CD4-positive, CD25-positive, alpha-beta regulatory T cell (primary cell): ENCODE data around the gene TTI1. TPM values are rescaled to one million over a fixed set of nuclear protein-coding genes. Genes with fewer than 3 reads are reported as not detected.

Experiments used
- ATAC-seq, 2 donors: fragments of 150-1000 bp; cut with Tn5 transposase; one replicate each; pipeline ENCODE4 v1.10.0; 2021; ENCODE audit warnings: low read depth in 2 of 2, moderate number of reproducible peaks in 2 of 2, moderate library complexity in 1 of 2
- DNase-seq, 3 donors: peaks; one replicate each; pipeline versions ENCODE4 v3.0.0 to v3.0.0-alpha.2; 2012 to 2022; ENCODE audit warnings: mixed read lengths in 1 of 3
- H3K27ac ChIP-seq: one replicate; pipeline ENCODE4 v1.7.0; 2013; ENCODE audit warnings: mild to moderate bottlenecking, low read length; ENCODE audit not compliant: insufficient read depth, poor library complexity, severe bottlenecking
- H3K27me3 ChIP-seq: one replicate; pipeline ENCODE4 v1.7.0; 2013; ENCODE audit warnings: low read length; ENCODE audit not compliant: control insufficient read depth, insufficient read depth
- H3K36me3 ChIP-seq: one replicate; pipeline ENCODE4 v1.7.0; 2013; ENCODE audit warnings: mild to moderate bottlenecking, low read length, moderate library complexity; ENCODE audit not compliant: control insufficient read depth, insufficient read depth
- H3K4me1 ChIP-seq: 2 replicates; pipeline ENCODE4 v1.7.0; 2013; ENCODE audit warnings: mild to moderate bottlenecking, low read length; ENCODE audit not compliant: insufficient read depth, control insufficient read depth, poor library complexity, severe bottlenecking
- H3K4me3 ChIP-seq: one replicate; pipeline ENCODE4 v1.7.0; 2013; ENCODE audit warnings: low read depth, mild to moderate bottlenecking, low read length, moderate library complexity
- H3K9me3 ChIP-seq, 2 experiments: 1 replicate in 1 of 2; 2 replicates in 1 of 2; pipeline ENCODE4 v1.7.0; 2013; ENCODE audit warnings: low read length in 2 of 2, mild to moderate bottlenecking in 1 of 2, moderate library complexity in 1 of 2; ENCODE audit not compliant: control insufficient read depth in 2 of 2
- H3K27ac Mint-ChIP-seq, 3 donors: one replicate each; pipeline ENCODE4 v1.8.0; 2020 to 2022; ENCODE audit warnings: mild to moderate bottlenecking in 3 of 3, mixed read lengths in 3 of 3, moderate library complexity in 2 of 3
- H3K27me3 Mint-ChIP-seq: one replicate; pipeline ENCODE4 v1.8.0; 2022; ENCODE audit warnings: mild to moderate bottlenecking, mixed read lengths
- H3K36me3 Mint-ChIP-seq: one replicate; pipeline ENCODE4 v1.8.0; 2020; ENCODE audit warnings: mixed read lengths
- H3K4me1 Mint-ChIP-seq, 4 donors: one replicate each; pipeline ENCODE4 v1.8.0; 2020 to 2022; ENCODE audit warnings: mixed read lengths in 4 of 4, mild to moderate bottlenecking in 1 of 4
- H3K4me3 Mint-ChIP-seq, 4 donors: one replicate each; pipeline ENCODE4 v1.8.0; 2020 to 2022; ENCODE audit warnings: mild to moderate bottlenecking in 4 of 4, mixed read lengths in 4 of 4, moderate library complexity in 3 of 4
- H3K9me3 Mint-ChIP-seq, 7 donors: one replicate each; pipeline ENCODE4 v1.8.0; 2020 to 2022; ENCODE audit warnings: mixed read lengths in 7 of 7, mild to moderate bottlenecking in 3 of 7, moderate library complexity in 2 of 7
- polyA plus RNA-seq, 4 donors: library from polyadenylated mRNA; unstranded; fragments of 300-500 nt; fragmentation: Illumina TruSeq; gene quantifications; one replicate each; pipeline ENCODE4 v1.2.3, GENCODE V29; 2021
- total RNA-seq: library from RNA; stranded (reverse); gene quantifications from one replicate; pipeline ENCODE4 v1.2.3, GENCODE V29; 2022

Gene TTI1
- total RNA-seq (21.2 TPM), polyA plus RNA-seq (10 to 100 TPM; 15.2 to 19.0 (median 15.9) TPM)

DNA sequence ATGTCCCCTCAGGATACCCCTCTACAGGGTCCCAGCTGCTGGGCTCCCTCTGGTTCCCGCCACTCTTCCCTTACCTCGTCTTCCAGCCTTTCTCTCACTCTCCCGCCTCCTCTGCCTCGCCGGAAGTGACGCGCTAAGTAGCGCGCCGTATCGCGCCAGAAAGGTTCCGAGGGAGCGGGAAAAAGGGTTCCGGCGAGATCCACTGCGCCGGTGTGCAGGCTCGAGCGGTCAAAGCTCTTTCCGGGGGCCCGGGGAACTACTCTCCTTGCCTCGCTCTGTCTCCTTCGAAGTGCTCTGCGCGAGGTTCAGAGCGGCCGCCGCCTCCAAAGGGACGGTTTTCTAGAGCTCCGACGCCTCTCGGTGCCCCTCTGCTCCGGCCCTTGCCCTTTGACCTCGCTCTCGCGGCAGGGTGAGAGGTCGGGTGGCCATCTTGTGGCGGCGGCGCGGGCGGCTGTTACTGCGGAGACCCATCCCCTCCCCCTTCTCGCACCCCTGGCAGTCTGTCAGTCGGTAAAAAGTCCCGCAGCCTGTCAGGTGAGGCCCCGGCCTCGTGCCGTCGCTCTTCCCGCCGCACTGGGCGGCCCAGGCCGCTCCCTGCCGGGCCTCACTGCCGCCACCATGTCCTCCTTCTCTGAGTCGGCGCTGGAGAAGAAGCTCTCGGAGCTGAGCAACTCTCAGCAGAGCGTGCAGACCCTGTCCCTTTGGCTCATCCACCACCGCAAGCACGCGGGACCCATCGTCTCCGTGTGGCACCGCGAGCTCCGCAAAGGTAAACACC lies at the start of gene TTI1, which contains the start of gene RPRD1B:
TSS of gene TTI1 (minus strand) at position 127 of the 778 bp plus-strand sequence. CDS start 19,640 bp downstream, outside the sequence.
TSS of gene RPRD1B (plus strand) at position 417 of the 778 bp plus-strand sequence. CDS start at position 619, 202 bp downstream.
- Mint-ChIP-seq H3K27ac (peak within 1 kb of the TSS; percentile 98 to 99 (median 98)), H3K4me1 (peaks cover 48 to 88% (median 63%) of the 10 kb centered on the region in 4 donors), H3K4me3 (peak within 1 kb of the TSS; percentile 96 to 99 (median 97)), H3K36me3 (peaks cover 17% of the 10 kb centered on the region), H3K9me3 (no peaks in the 10 kb centered on the region), H3K27me3 (no peaks in the 10 kb centered on the region)
- Histone ChIP-seq H3K36me3 (peaks cover 9% of the 10 kb centered on the region), H3K4me3 (peak within 1 kb of the TSS; percentile 93), H3K27ac (peak within 1 kb of the TSS; percentile 93), H3K4me1 (peaks cover 49% of the 10 kb centered on the region), H3K9me3 (no peaks in the 10 kb centered on the region), H3K27me3 (no peaks in the 10 kb centered on the region)
- ATAC-seq (peak; percentile 89), DNase-seq (peak; percentile 86 to 93 (median 91))

DNA sequence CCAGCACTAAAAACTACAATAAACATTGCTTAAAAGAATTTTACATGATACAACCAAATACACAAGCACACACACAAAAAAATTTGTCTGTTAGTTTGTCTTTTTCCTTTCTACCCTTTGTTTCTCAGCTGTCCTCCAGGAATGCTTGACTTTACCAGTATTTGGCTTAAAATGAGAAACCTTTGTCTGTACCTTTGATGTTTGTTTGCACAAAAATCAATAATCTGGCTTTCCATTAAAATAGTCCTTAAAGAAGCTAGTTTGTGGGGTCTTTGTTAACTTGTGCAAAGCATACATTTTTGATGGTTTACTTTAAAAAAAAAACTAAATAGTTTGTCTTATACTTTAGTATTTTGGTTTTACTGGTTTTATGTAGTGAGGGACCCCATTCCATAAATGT lies 49.6 kb upstream of the TTI1 start:
- peak overlapping the region in 1 of 3 donors; percentile 60 for H3K27ac Mint-ChIP-seq
- Histone ChIP-seq H3K4me1 (no peaks in the 10 kb centered on the region), H3K36me3 (peaks cover 74% of the 10 kb centered on the region), H3K4me3 (no peak overlapping the region), H3K9me3 (no peaks in the 10 kb centered on the region), H3K27me3 (no peaks in the 10 kb centered on the region), H3K27ac (no peak overlapping the region)
- DNase-seq, result no peak
- no peak for ATAC-seq
- H3K9me3 Mint-ChIP-seq, result peaks cover 0 to 5% (median 0%) of the 10 kb centered on the region in 7 donors
- H3K27me3 Mint-ChIP-seq, result no peaks in the 10 kb centered on the region
- peaks cover 26 to 33% (median 28%) of the 10 kb centered on the region in 4 donors for H3K4me1 Mint-ChIP-seq
- peaks cover 52% of the 10 kb centered on the region for H3K36me3 Mint-ChIP-seq
- no peak overlapping the region for H3K4me3 Mint-ChIP-seq

GRCh38 chr20:38081575-38081974 lies 48.3 kb upstream of the TTI1 start:
- no peak for DNase-seq
- H3K27me3 ChIP-seq, result no peaks in the 10 kb centered on the region
- Mint-ChIP-seq H3K4me1 (peaks cover 26 to 35% (median 32%) of the 10 kb centered on the region in 4 donors), H3K4me3 (no peak overlapping the region), H3K27ac (peak overlapping the region in 2 of 3 donors; percentile 38 to 60), H3K36me3 (peaks cover 50% of the 10 kb centered on the region), H3K27me3 (no peaks in the 10 kb centered on the region), H3K9me3 (peaks cover 0 to 5% (median 0%) of the 10 kb centered on the region in 7 donors)
- no peak overlapping the region for H3K27ac ChIP-seq
- ATAC-seq, result no peak
- no peaks in the 10 kb centered on the region for H3K9me3 ChIP-seq
- H3K4me1 ChIP-seq, result no peaks in the 10 kb centered on the region
- H3K4me3 ChIP-seq, result no peak overlapping the region
- H3K36me3 ChIP-seq, result peaks cover 70% of the 10 kb centered on the region

DNA sequence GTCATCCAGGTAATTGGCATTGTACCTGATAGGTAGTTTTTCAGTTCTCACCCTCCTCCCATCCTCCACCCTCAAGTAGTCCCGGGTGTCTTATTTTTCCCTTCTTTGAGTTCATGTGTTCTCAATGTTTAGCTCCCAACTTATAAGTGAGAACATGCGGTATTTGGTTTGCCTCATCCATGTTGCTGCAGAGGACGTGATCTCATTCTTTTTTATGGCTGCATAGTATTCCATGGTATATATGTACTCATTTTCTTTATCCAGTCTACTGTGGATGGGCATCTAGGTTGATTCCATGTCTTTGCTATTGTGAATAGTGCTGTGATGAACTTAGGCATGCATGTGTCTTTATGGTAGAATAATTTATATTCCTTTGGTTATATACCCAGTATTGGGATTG lies 46.1 kb upstream of the TTI1 start:
- no peak overlapping the region for H3K4me3 ChIP-seq
- H3K4me3 Mint-ChIP-seq, result no peak overlapping the region
- peaks cover 61% of the 10 kb centered on the region for H3K36me3 ChIP-seq
- H3K27ac Mint-ChIP-seq, result peak overlapping the region in 2 of 3 donors; percentile 29 to 67
- H3K9me3 ChIP-seq, result no peaks in the 10 kb centered on the region
- DNase-seq, result no peak
- H3K27me3 Mint-ChIP-seq, result no peaks in the 10 kb centered on the region
- H3K27me3 ChIP-seq, result no peaks in the 10 kb centered on the region
- H3K27ac ChIP-seq, result no peak overlapping the region
- H3K4me1 Mint-ChIP-seq, result peaks cover 24 to 47% (median 40%) of the 10 kb centered on the region in 4 donors
- ATAC-seq, result no peak
- no peaks in the 10 kb centered on the region for H3K4me1 ChIP-seq
- peaks cover 0 to 5% (median 0%) of the 10 kb centered on the region in 7 donors for H3K9me3 Mint-ChIP-seq
- peaks cover 46% of the 10 kb centered on the region for H3K36me3 Mint-ChIP-seq

GRCh38 chr20:38078084-38078483 lies 44.8 kb upstream of the TTI1 start:
- Mint-ChIP-seq H3K27me3 (no peaks in the 10 kb centered on the region), H3K27ac (peak overlapping the region in 1 of 3 donors; percentile 20), H3K4me1 (peaks cover 32 to 55% (median 46%) of the 10 kb centered on the region in 4 donors), H3K9me3 (peaks cover 0 to 5% (median 0%) of the 10 kb centered on the region in 7 donors), H3K4me3 (no peak overlapping the region), H3K36me3 (peaks cover 53% of the 10 kb centered on the region)
- Histone ChIP-seq H3K36me3 (peaks cover 59% of the 10 kb centered on the region), H3K4me1 (no peaks in the 10 kb centered on the region), H3K27me3 (no peaks in the 10 kb centered on the region), H3K4me3 (no peak overlapping the region), H3K9me3 (no peaks in the 10 kb centered on the region), H3K27ac (no peak overlapping the region)
- ATAC-seq (no peak), DNase-seq (no peak)

DNA sequence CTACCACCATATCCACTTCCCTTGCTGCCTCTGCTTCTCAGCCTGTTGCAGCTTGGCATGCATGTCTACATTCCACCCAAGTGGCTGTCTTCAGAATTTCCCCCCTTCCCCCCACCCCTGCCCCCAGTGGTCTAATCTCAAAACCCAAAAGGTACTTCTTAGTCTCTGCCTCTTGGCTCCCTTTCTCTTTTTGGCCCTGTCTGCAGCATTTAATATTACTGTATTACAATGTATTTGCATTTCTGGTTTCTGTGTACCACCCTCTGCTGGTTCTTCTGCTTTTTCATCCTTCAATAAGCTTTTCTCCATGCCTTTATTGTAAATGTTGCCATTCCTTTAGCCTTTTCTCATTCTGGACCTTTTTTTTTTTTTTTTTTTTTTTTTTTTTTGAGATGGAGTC lies 43.3 kb upstream of the TTI1 start:
- peaks cover 0 to 5% (median 0%) of the 10 kb centered on the region in 7 donors for H3K9me3 Mint-ChIP-seq
- H3K27ac Mint-ChIP-seq, result peak overlapping the region in 1 of 3 donors; percentile 57
- DNase-seq (no peak), ATAC-seq (no peak)
- no peaks in the 10 kb centered on the region for H3K9me3 ChIP-seq
- peaks cover 62% of the 10 kb centered on the region for H3K36me3 Mint-ChIP-seq
- H3K4me1 ChIP-seq, result no peaks in the 10 kb centered on the region
- H3K4me1 Mint-ChIP-seq, result peaks cover 35 to 50% (median 48%) of the 10 kb centered on the region in 4 donors
- peaks cover 64% of the 10 kb centered on the region for H3K36me3 ChIP-seq
- no peaks in the 10 kb centered on the region for H3K27me3 ChIP-seq
- H3K27me3 Mint-ChIP-seq, result no peaks in the 10 kb centered on the region
- no peak overlapping the region for H3K4me3 Mint-ChIP-seq
- H3K27ac ChIP-seq, result no peak overlapping the region
- no peak overlapping the region for H3K4me3 ChIP-seq

- H3K27me3 ChIP-seq, result no peaks in the 10 kb centered on the region
- H3K4me1 ChIP-seq, result no peaks in the 10 kb centered on the region
- peaks cover 73% of the 10 kb centered on the region for H3K36me3 ChIP-seq
- ATAC-seq (no peak), DNase-seq (no peak)
- no peak overlapping the region for H3K27ac ChIP-seq
- Mint-ChIP-seq H3K4me1 (peaks cover 30 to 42% (median 39%) of the 10 kb centered on the region in 4 donors), H3K4me3 (no peak overlapping the region), H3K27me3 (no peaks in the 10 kb centered on the region), H3K36me3 (peaks cover 65% of the 10 kb centered on the region), H3K27ac (peak overlapping the region in 2 of 3 donors; percentile 67 to 70), H3K9me3 (peaks cover 0 to 7% (median 0%) of the 10 kb centered on the region in 7 donors)
- H3K4me3 ChIP-seq, result no peak overlapping the region
- H3K9me3 ChIP-seq, result no peaks in the 10 kb centered on the region
Measured at GRCh38 chr20:38075161-38075998, 42.1 kb upstream of the TTI1 start.
